ENCODE results near the gene HSD11B1.

GRCh38 chr1:209697126-209697525 is 7.5 kb upstream of the HSD11B1 start:
- TF ChIP-seq CTCF (IDR thresholded peaks at IDR 0.05; ENCODE audit: low read length) (no peak), EZH2 (optimal IDR thresholded peaks at IDR 0.05; ENCODE audit: low read depth, low read length) (no peak)
